ENCODE results near the gene RNF150.

RNF150 gene

GRCh38 chr4:140931911-140932310 is 201.4 kb downstream of the RNF150 start:
- in situ Hi-C loops (cut with MboI; ENCODE audit: low sequenced_read_pairs) = no loop called here

GRCh38 chr4:140930557-140930956 is 202.7 kb downstream of the RNF150 start:
- in situ Hi-C loops (cut with MboI; ENCODE audit: low sequenced_read_pairs) = no loop called here

GRCh38 chr4:140930011-140930410 is 203.3 kb downstream of the RNF150 start:
- in situ Hi-C loops (cut with MboI; ENCODE audit: low sequenced_read_pairs) = no loop called here

GRCh38 chr4:140928880-140929279 is 204.4 kb downstream of the RNF150 start:
- in situ Hi-C loops (cut with MboI; ENCODE audit: low sequenced_read_pairs) = no loop called here

- in situ Hi-C loops (cut with MboI; ENCODE audit: low sequenced_read_pairs) = no loop called here
Measured at GRCh38 chr4:140926672-140927071, 206.6 kb downstream of the RNF150 start.

- in situ Hi-C loops (cut with MboI; ENCODE audit: low sequenced_read_pairs) = no loop called here
Measured at GRCh38 chr4:140925417-140925816, 207.9 kb downstream of the RNF150 start.

GRCh38 chr4:140924761-140925392 is 208.4 kb downstream of the RNF150 start:
- in situ Hi-C loops (cut with MboI; ENCODE audit: low sequenced_read_pairs) = no loop called here

- in situ Hi-C loops (cut with MboI; ENCODE audit: low sequenced_read_pairs) = no loop called here
Measured at GRCh38 chr4:140906993-140907962, 226.0 kb downstream of the RNF150 start.

GRCh38 chr4:140904904-140905303 is 228.4 kb downstream of the RNF150 start:
- in situ Hi-C loops (cut with MboI; ENCODE audit: low sequenced_read_pairs) = no loop called here

- in situ Hi-C loops (cut with MboI; ENCODE audit: low sequenced_read_pairs) = no loop called here
Measured at GRCh38 chr4:140903522-140904475, 229.5 kb downstream of the RNF150 start.

- in situ Hi-C loops (cut with MboI; ENCODE audit: low sequenced_read_pairs) = no loop called here
Measured at GRCh38 chr4:140901736-140902336, 231.4 kb downstream of the RNF150 start.

- in situ Hi-C loops (cut with MboI; ENCODE audit: low sequenced_read_pairs) = no loop called here
Measured at GRCh38 chr4:140893939-140894338, 239.3 kb downstream of the RNF150 start.

GRCh38 chr4:140888054-140888453 is 245.2 kb downstream of the RNF150 start:
- in situ Hi-C loops (cut with MboI; ENCODE audit: low sequenced_read_pairs) = no loop called here

- in situ Hi-C loops (cut with MboI; ENCODE audit: low sequenced_read_pairs) = no loop called here
Measured at GRCh38 chr4:140887467-140887866, 245.8 kb downstream of the RNF150 start.

GRCh38 chr4:140884431-140885058 is 248.7 kb downstream of the RNF150 start:
- in situ Hi-C loops (cut with MboI; ENCODE audit: low sequenced_read_pairs) = no loop called here

GRCh38 chr4:140877781-140878180 is 255.5 kb downstream of the RNF150 start:
- in situ Hi-C loops (cut with MboI; ENCODE audit: low sequenced_read_pairs) = no loop called here

GRCh38 chr4:140876615-140877364 is 256.5 kb downstream of the RNF150 start:
- in situ Hi-C loops (cut with MboI; ENCODE audit: low sequenced_read_pairs) = no loop called here

- in situ Hi-C loops (cut with MboI; ENCODE audit: low sequenced_read_pairs) = no loop called here
Measured at GRCh38 chr4:140875746-140876452, 257.4 kb downstream of the RNF150 start.

- in situ Hi-C loops (cut with MboI; ENCODE audit: low sequenced_read_pairs) = no loop called here
Measured at GRCh38 chr4:140874056-140874455, 259.2 kb downstream of the RNF150 start.
